GM12878 (cell line): ENCODE measurements around the gene HRNR. TPM values are rescaled to one million over a fixed set of nuclear protein-coding genes. Genes with fewer than 3 reads are reported as not detected.

Source experiments
- ATAC-seq: fragments of 200-7000 bp; cut with Tn5 transposase; 3 replicates; pipeline ENCODE4 v1.9.1; 2020; ENCODE audit warnings: mild to moderate bottlenecking, moderate library complexity
- BruUV-seq: library from RNA; stranded (reverse); fragments of 400-500 nt; replicated peaks from 2 replicates; lab custom pipeline; 2021; lab: Mats Ljungman, UMichigan
- CTCF ChIA-PET: fragments of 300-600 bp; sonication (Branson Sonifier 250); formaldehyde crosslinking; extraction: SDS; loops from one replicate; lab custom pipeline; 2021; ENCODE audit warnings: inconsistent platforms; lab: Yijun Ruan, JAX
- POLR2A ChIA-PET: fragments of 350-600 bp; formaldehyde crosslinking; extraction: SDS; loops from one replicate; lab custom pipeline; 2021; ENCODE audit warnings: inconsistent platforms; lab: Charles Lee
- RAD21 ChIA-PET: fragments of 300-600 bp; sonication (Branson Sonifier 250); formaldehyde crosslinking; loops from one replicate; lab custom pipeline; 2023; ENCODE audit warnings: antibody characterized with exemption; ENCODE audit not compliant: unreplicated experiment; lab: Charles Lee
- SMC1A ChIA-PET: fragments of 300-600 bp; sonication (Branson Sonifier 250); formaldehyde crosslinking; loops from one replicate; lab custom pipeline; 2023; ENCODE audit not compliant: unreplicated experiment, uncharacterized antibody; lab: Charles Lee
- DNase-seq: peaks from one replicate; pipeline ENCODE4 v3.0.0-alpha.2; 2011; ENCODE audit warnings: low read depth, low spot score
- FAIRE-seq: peaks from 3 replicates; lab custom pipeline; 2011; peaks lifted over from hg19 to GRCh38; lab: Jason Lieb, UNC
- H2AFZ ChIP-seq: 2 replicates; pipeline ENCODE4 v1.6.0; 2011; ENCODE audit warnings: low read depth, low read length, control low read depth; ENCODE audit not compliant: control insufficient read depth
- H3K27ac ChIP-seq: 2 replicates; pipeline ENCODE4 v1.5.1; 2011; ENCODE audit warnings: control low read depth; ENCODE audit not compliant: control insufficient read depth, insufficient read depth
- H3K27me3 ChIP-seq, 2 experiments: replicated peaks in 1 of 2; 2 replicates each; pipeline versions ENCODE4 v1.6.0 to v1.6.1; 2011; ENCODE audit warnings: low read length in 1 of 2; ENCODE audit not compliant: control insufficient read depth in 2 of 2, insufficient read depth in 2 of 2
- H3K36me3 ChIP-seq, 2 experiments: 2 replicates each; pipeline ENCODE4 v1.5.1; 2011; ENCODE audit warnings: low read length in 1 of 2; ENCODE audit not compliant: control insufficient read depth in 2 of 2, insufficient read depth in 2 of 2
- H3K4me1 ChIP-seq: 2 replicates; pipeline ENCODE4 v1.6.1; 2011; ENCODE audit warnings: mild to moderate bottlenecking, low read length, moderate library complexity, mixed read lengths; ENCODE audit not compliant: control insufficient read depth, insufficient read depth
- H3K4me2 ChIP-seq: 2 replicates; pipeline ENCODE4 v1.6.0; 2011; ENCODE audit warnings: control low read depth; ENCODE audit not compliant: control insufficient read depth, insufficient read depth
- H3K4me3 ChIP-seq: fragments of 200-600 bp; sonication (generic); 2 replicates; pipeline ENCODE4 v1.5.1; 2016
- H3K79me2 ChIP-seq: 2 replicates; pipeline ENCODE4 v1.6.0; 2011; ENCODE audit warnings: low read length; ENCODE audit not compliant: control insufficient read depth, insufficient read depth
- H3K9ac ChIP-seq: 2 replicates; pipeline ENCODE4 v1.8.0; 2011; ENCODE audit warnings: low read length, control low read depth, mixed read lengths; ENCODE audit not compliant: control insufficient read depth, insufficient read depth
- H3K9me3 ChIP-seq: replicated peaks from 3 replicates; pipeline ENCODE4 v1.5.1; 2011; ENCODE audit warnings: mild to moderate bottlenecking, low read length; ENCODE audit not compliant: control insufficient read depth, insufficient read depth
- H4K20me1 ChIP-seq: 2 replicates; pipeline ENCODE4 v1.6.0; 2011; ENCODE audit not compliant: control insufficient read depth, insufficient read depth
- ATF7 ChIP-seq: fragments of 450-650 bp; IDR thresholded peaks from 2 replicates; pipeline ENCODE4 v1.6.1; 2016; ENCODE audit warnings: low read depth, mild to moderate bottlenecking
- CTCF ChIP-seq, 3 experiments: IDR thresholded peaks in 2 of 3; conservative IDR thresholded peaks in 1 of 3; 2 replicates each; pipeline ENCODE4 v1.5.1; 2011; ENCODE audit warnings: low read depth in 3 of 3, low read length in 3 of 3, mild to moderate bottlenecking in 3 of 3, control low read depth in 2 of 3, moderate library complexity in 2 of 3, inconsistent platforms in 1 of 3, mixed read lengths in 1 of 3; ENCODE audit not compliant: control insufficient read depth in 2 of 3, insufficient read depth in 1 of 3; ENCODE audit errors: extremely low read depth in 1 of 3
- HCFC1 ChIP-seq: fragments of 150-350 bp; IDR thresholded peaks from 2 replicates; pipeline ENCODE4 v1.6.1; 2014; ENCODE audit warnings: low read length
- KAT2A ChIP-seq: conservative IDR thresholded peaks from 2 replicates; pipeline ENCODE4 v1.6.1; 2011; ENCODE audit warnings: low read depth, low read length; ENCODE audit not compliant: control insufficient read depth
- MEF2A ChIP-seq: IDR thresholded peaks from 2 replicates; pipeline ENCODE4 v1.6.1; 2011; ENCODE audit warnings: low read depth, mild to moderate bottlenecking, low read length, moderate library complexity; ENCODE audit not compliant: insufficient read depth
- MYB ChIP-seq: fragments of 150-350 bp; IDR thresholded peaks from 2 replicates; pipeline ENCODE4 v1.6.1; 2014; ENCODE audit warnings: mild to moderate bottlenecking, low read depth, low read length, borderline replicate concordance
- POLR2AphosphoS5 ChIP-seq: IDR thresholded peaks from 2 replicates; pipeline ENCODE4 v1.6.1; 2011; ENCODE audit warnings: mild to moderate bottlenecking, low read length, inconsistent platforms
- SIX5 ChIP-seq: IDR thresholded peaks from 2 replicates; pipeline ENCODE4 v1.6.1; 2011; ENCODE audit warnings: mild to moderate bottlenecking, low read depth, low read length, moderate library complexity; ENCODE audit not compliant: severe bottlenecking
- SRF ChIP-seq, 2 experiments: IDR thresholded peaks; 2 replicates each; pipeline ENCODE4 v1.6.1; 2011; ENCODE audit warnings: low read depth in 2 of 2, low read length in 2 of 2, mild to moderate bottlenecking in 1 of 2, moderate library complexity in 1 of 2
- YY1 ChIP-seq: IDR thresholded peaks from 2 replicates; pipeline ENCODE4 v1.6.1; 2011; ENCODE audit warnings: low read depth, mild to moderate bottlenecking, low read length
- ZNF207 ChIP-seq: fragments of 450-650 bp; IDR thresholded peaks from 2 replicates; pipeline ENCODE4 v1.6.1; 2014; ENCODE audit warnings: antibody characterized with exemption, mild to moderate bottlenecking, borderline replicate concordance
- WGBS: methylation state at CpG from one replicate; pipeline ENCODE4 v1.1.6; 2016; ENCODE audit warnings: low lambda C conversion rate; ENCODE audit not compliant: insufficient replicate concordance, insufficient coverage; ENCODE audit errors: missing lambda C conversion rate; 5-methylcytosine and 5-hydroxymethylcytosine counted together
- in situ Hi-C: fragments of 300-500 bp; cut with MboI; formaldehyde crosslinking; loops from 9 replicates; pipeline ENCODE4 v1.14.3; 2018; ENCODE audit warnings: mixed read lengths
- intact Hi-C: fragments of 100-400 bp; cut with micrococcal nuclease; formaldehyde crosslinking; loops from one replicate; pipeline ENCODE4 v1.14.2; 2022; ENCODE audit not compliant: unreplicated experiment
- polyA plus RNA-seq, 11 experiments: library from polyadenylated mRNA; depleted of rRNA in 4 of 11; unstranded in 6 of 11; stranded (reverse) in 5 of 11; fragments of >200 nt; fragmentation: Nextera tagmentation in 4 of 11; fragmentation: Illumina TruSeq in 1 of 11; extraction: Ambion mirVana in 4 of 11; extraction: Trizol in 1 of 11; gene quantifications; 1 replicate in 1 of 11; 2 replicates in 10 of 11; pipeline versions ENCODE4 v1.2.1 to v1.2.3, GENCODE V29; 2011 to 2016; ENCODE audit warnings: inconsistent platforms in 2 of 11, missing spikeins in 2 of 11, low read depth in 1 of 11
- total RNA-seq, 4 experiments: library from RNA; depleted of rRNA in 3 of 4; stranded (reverse); fragments of >200 nt in 3 of 4; fragmentation: Illumina TruSeq in 1 of 4; extraction: Trizol in 1 of 4; gene quantifications; 2 replicates each; pipeline versions ENCODE4 v1.2.1 to v1.2.3, GENCODE V29; 2013 to 2021
- TF ChIP-seq, protein P1 (sequence below): fragments of 450-650 bp; IDR thresholded peaks from 2 replicates; pipeline ENCODE4 v1.6.1; 2016; ENCODE audit warnings: mild to moderate bottlenecking
- TF ChIP-seq, protein P2 (sequence below): IDR thresholded peaks from 2 replicates; pipeline ENCODE4 v1.6.1; 2012; ENCODE audit warnings: low read depth, low read length, improper control_type of control experiment

Gene HRNR
- total and polyA plus RNA-seq, 10 of the 15 experiments (the other 5 are each of a cell fraction or from before 2014, with no cell fraction given) = not detected

- H4K20me1 ChIP-seq = no peaks in the 10 kb centered on the region
- ChIA-PET POLR2A (no interaction called here), CTCF (no interaction called here), RAD21 (no interaction called here), SMC1A (interaction anchor here (0.7 kb wide), 1 partner anchor 326 kb away, joined by 3 read pairs; no protein-coding TSS in a partner anchor)
- 29% methylated on average over 2 of the region's 2 CpGs for WGBS
- no peak overlapping the region for H3K4me2 ChIP-seq
- ATAC-seq (no peak), DNase-seq (no peak), FAIRE-seq (no peak)
- no peak for TF ChIP-seq ATF7
- TF ChIP-seq, protein P1, sequence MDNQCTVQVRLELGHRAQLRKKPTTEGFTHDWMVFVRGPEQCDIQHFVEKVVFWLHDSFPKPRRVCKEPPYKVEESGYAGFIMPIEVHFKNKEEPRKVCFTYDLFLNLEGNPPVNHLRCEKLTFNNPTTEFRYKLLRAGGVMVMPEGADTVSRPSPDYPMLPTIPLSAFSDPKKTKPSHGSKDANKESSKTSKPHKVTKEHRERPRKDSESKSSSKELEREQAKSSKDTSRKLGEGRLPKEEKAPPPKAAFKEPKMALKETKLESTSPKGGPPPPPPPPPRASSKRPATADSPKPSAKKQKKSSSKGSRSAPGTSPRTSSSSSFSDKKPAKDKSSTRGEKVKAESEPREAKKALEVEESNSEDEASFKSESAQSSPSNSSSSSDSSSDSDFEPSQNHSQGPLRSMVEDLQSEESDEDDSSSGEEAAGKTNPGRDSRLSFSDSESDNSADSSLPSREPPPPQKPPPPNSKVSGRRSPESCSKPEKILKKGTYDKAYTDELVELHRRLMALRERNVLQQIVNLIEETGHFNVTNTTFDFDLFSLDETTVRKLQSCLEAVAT = no peak
- no peak for TF ChIP-seq KAT2A
- TF ChIP-seq, protein P2, sequence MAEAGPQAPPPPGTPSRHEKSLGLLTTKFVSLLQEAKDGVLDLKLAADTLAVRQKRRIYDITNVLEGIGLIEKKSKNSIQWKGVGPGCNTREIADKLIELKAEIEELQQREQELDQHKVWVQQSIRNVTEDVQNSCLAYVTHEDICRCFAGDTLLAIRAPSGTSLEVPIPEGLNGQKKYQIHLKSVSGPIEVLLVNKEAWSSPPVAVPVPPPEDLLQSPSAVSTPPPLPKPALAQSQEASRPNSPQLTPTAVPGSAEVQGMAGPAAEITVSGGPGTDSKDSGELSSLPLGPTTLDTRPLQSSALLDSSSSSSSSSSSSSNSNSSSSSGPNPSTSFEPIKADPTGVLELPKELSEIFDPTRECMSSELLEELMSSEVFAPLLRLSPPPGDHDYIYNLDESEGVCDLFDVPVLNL = no peak
- TF ChIP-seq SRF (IDR thresholded peaks at IDR 0.05; ENCODE audit: low read depth in 2 of 2, low read length in 2 of 2) = no peak
- TF ChIP-seq SIX5 = no peak
- TF ChIP-seq MEF2A = no peak
- TF ChIP-seq POLR2AphosphoS5 = no peak
- no peak for TF ChIP-seq ZNF207
- TF ChIP-seq YY1 = no peak
- TF ChIP-seq HCFC1 = no peak
- no peak for TF ChIP-seq CTCF (IDR thresholded peaks at IDR 0.05 in 2 of 3, conservative IDR thresholded peaks at IDR 0.05 in 1 of 3; ENCODE audit: control insufficient read depth in 2 of 3, extremely low read depth in 1 of 3, insufficient read depth in 1 of 3, low read depth in 3 of 3, low read length in 3 of 3)
- TF ChIP-seq MYB = no peak
- H3K4me1 ChIP-seq = no peaks in the 10 kb centered on the region
- intact Hi-C loops = no loop called here
- no peaks in the 10 kb centered on the region for H3K79me2 ChIP-seq
- no peak overlapping the region for H3K4me3 ChIP-seq
- no peak overlapping the region for H3K27ac ChIP-seq
- no peak overlapping the region for H3K9ac ChIP-seq
- H3K27me3 ChIP-seq = no peaks in the 10 kb centered on the region; a peak in 1 of 4 replicates
- BruUV-seq = no TSS peak
- in situ Hi-C loops = no loop called here
- no peaks in the 10 kb centered on the region for H3K9me3 ChIP-seq
- H2AFZ ChIP-seq = no peak overlapping the region
- H3K36me3 ChIP-seq = no peaks in the 10 kb centered on the region
Measured at GRCh38 chr1:152244576-152245273, 20.7 kb upstream of the HRNR start.
